HEK293 (cell line): ENCODE measurements around the gene AIRE.

ENCODE experiments used
- CTCF ChIA-PET: fragments of 350-600 bp; formaldehyde crosslinking; extraction: SDS; loops from one replicate; lab custom pipeline; 2021; ENCODE audit warnings: antibody characterized with exemption; lab: Yijun Ruan, JAX
- POLR2A ChIA-PET: fragments of 300-600 bp; formaldehyde crosslinking; extraction: SDS; loops from one replicate; lab custom pipeline; 2020; ENCODE audit warnings: antibody characterized with exemption, inconsistent platforms; lab: Yijun Ruan, JAX
- H3K27ac ChIP-seq: fragments of 200-500 bp; sonication (Bioruptor generic); 2 replicates; pipeline ENCODE4 v1.5.1; 2014; ENCODE audit warnings: low read depth, low read length, control low read depth, inconsistent platforms; ENCODE audit errors: extremely low read depth
- H3K36me3 ChIP-seq, 2 experiments: fragments of 200-500 bp in 1 of 2; sonication (Bioruptor generic) in 1 of 2; 1 replicate in 1 of 2; 2 replicates in 1 of 2; pipeline ENCODE4 v1.5.1; 2014 to 2017; ENCODE audit warnings: inconsistent platforms in 2 of 2, low read length in 2 of 2; ENCODE audit not compliant: control insufficient read depth in 2 of 2, insufficient read depth in 1 of 2
- H3K4me1 ChIP-seq: fragments of 200-500 bp; sonication (Bioruptor generic); 2 replicates; pipeline ENCODE4 v1.5.1; 2014; ENCODE audit warnings: mild to moderate bottlenecking, low read length, inconsistent platforms; ENCODE audit not compliant: control insufficient read depth, insufficient read depth
- H3K4me3 ChIP-seq: 2 replicates; pipeline ENCODE4 v1.5.1; 2011; ENCODE audit warnings: low read depth, mild to moderate bottlenecking, control low read depth, low read length, moderate library complexity
- H3K9me3 ChIP-seq: fragments of 200-500 bp; sonication (Bioruptor generic); 2 replicates; pipeline ENCODE4 v1.5.1; 2014; ENCODE audit warnings: low read depth, low read length, inconsistent platforms; ENCODE audit not compliant: control insufficient read depth, insufficient read depth
- CTCF ChIP-seq: fragments of 450-650 bp; formaldehyde crosslinking; IDR thresholded peaks from 2 replicates; pipeline ENCODE4 v1.5.1; 2016; ENCODE audit warnings: missing biosample characterization, missing genetic modification characterization
- GLI4 ChIP-seq: fragments of 450-650 bp; formaldehyde crosslinking; IDR thresholded peaks from 2 replicates; pipeline ENCODE4 v1.5.1; 2016; ENCODE audit warnings: missing biosample characterization, missing genetic modification characterization
- HIC1 ChIP-seq: fragments of 450-650 bp; formaldehyde crosslinking; IDR thresholded peaks from 2 replicates; pipeline ENCODE4 v1.5.1; 2016; ENCODE audit warnings: missing biosample characterization, missing genetic modification characterization
- KLF1 ChIP-seq: fragments of 450-650 bp; formaldehyde crosslinking; IDR thresholded peaks from 2 replicates; pipeline ENCODE4 v1.5.1; 2016; ENCODE audit warnings: missing biosample characterization, missing genetic modification characterization
- ZBTB17 ChIP-seq: fragments of 450-650 bp; formaldehyde crosslinking; IDR thresholded peaks from 2 replicates; pipeline ENCODE4 v1.5.1; 2016; ENCODE audit warnings: missing biosample characterization, missing genetic modification characterization
- ZNF174 ChIP-seq: fragments of 450-650 bp; formaldehyde crosslinking; IDR thresholded peaks from 2 replicates; pipeline ENCODE4 v1.5.0; 2017; ENCODE audit warnings: missing biosample characterization, mild to moderate bottlenecking, missing genetic modification characterization
- ZNF26 ChIP-seq: fragments of 450-650 bp; formaldehyde crosslinking; IDR thresholded peaks from 2 replicates; pipeline ENCODE4 v1.5.1; 2016; ENCODE audit warnings: missing biosample characterization, missing genetic modification characterization
- ZNF274 ChIP-seq, 2 experiments: fragments of 200-500 bp in 1 of 2; fragments of 450-650 bp in 1 of 2; sonication (Bioruptor generic) in 1 of 2; formaldehyde crosslinking in 1 of 2; IDR thresholded peaks; 2 replicates each; pipeline versions ENCODE4 v1.5.1 to v1.6.1; 2014 to 2016; ENCODE audit warnings: borderline replicate concordance in 1 of 2, inconsistent platforms in 1 of 2, low read length in 1 of 2, missing biosample characterization in 1 of 2, missing genetic modification characterization in 1 of 2
- ZNF335 ChIP-seq: fragments of 450-650 bp; formaldehyde crosslinking; conservative IDR thresholded peaks from 2 replicates; pipeline ENCODE4 v1.5.1; 2016; ENCODE audit warnings: missing biosample characterization, missing genetic modification characterization
- ZNF660 ChIP-seq: fragments of 450-650 bp; IDR thresholded peaks from 2 replicates; pipeline ENCODE4 v1.5.1; 2018; ENCODE audit warnings: missing biosample characterization, mild to moderate bottlenecking, missing genetic modification characterization
- ZNF776 ChIP-seq: fragments of 450-650 bp; formaldehyde crosslinking; IDR thresholded peaks from 2 replicates; pipeline ENCODE4 v1.5.0; 2017; ENCODE audit warnings: missing biosample characterization, missing genetic modification characterization, borderline replicate concordance
- ZSCAN23 ChIP-seq: fragments of 450-650 bp; formaldehyde crosslinking; IDR thresholded peaks from 2 replicates; pipeline ENCODE4 v1.5.1; 2016; ENCODE audit warnings: missing biosample characterization, missing genetic modification characterization
- TF ChIP-seq, protein P1 (sequence below): fragments of 450-650 bp; formaldehyde crosslinking; IDR thresholded peaks from 2 replicates; pipeline ENCODE4 v1.5.1; 2016; ENCODE audit warnings: missing biosample characterization, missing genetic modification characterization
- TF ChIP-seq, protein P2 (sequence below): fragments of 450-650 bp; formaldehyde crosslinking; IDR thresholded peaks from 2 replicates; pipeline ENCODE4 v1.5.1; 2016; ENCODE audit warnings: missing biosample characterization, missing genetic modification characterization

AIRE gene

GRCh38 chr21:44321846-44322450, 36.3 kb downstream of the AIRE start (continued):
- no peak for TF ChIP-seq ZNF26 (tag by site-specific recombination)

DNA sequence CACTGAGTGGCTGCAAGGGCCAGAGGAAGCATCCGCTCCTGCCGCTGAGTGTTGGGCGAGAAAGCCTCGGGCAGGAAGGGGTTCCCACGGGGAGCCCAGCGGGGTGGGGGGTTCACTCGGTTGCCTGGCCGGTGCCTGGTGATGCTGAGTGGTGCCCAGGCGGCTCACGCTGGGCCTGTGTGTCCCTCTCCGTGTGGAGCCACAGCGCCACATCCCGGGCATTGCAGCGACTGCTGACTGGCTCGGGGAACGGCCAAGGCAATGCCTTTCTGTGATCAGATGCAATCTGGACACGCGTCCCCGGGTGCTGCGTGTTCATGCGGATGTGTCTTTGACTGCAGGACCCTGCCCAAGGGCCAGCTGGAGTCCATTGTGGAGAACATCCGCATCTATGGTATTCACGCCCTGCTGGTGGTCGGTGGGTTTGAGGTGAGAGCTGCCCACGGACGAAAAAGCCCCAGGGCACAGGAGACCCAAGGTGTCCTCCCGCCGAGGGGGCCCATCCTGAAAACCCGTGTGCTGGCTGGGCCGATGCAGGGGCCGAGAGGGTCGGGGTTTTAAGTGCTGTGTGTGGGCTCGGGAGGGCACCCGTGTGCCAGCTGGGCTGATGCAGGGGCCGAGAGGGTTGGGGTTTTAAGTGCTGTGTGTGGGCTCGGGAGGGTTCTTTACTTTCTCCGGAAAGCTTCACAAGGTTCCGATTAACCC, 37.1 kb downstream of the AIRE start:
- H3K4me3 ChIP-seq, result no peak overlapping the region
- no peak for TF ChIP-seq ZNF174 (tag by site-specific recombination)
- TF ChIP-seq, protein P1, sequence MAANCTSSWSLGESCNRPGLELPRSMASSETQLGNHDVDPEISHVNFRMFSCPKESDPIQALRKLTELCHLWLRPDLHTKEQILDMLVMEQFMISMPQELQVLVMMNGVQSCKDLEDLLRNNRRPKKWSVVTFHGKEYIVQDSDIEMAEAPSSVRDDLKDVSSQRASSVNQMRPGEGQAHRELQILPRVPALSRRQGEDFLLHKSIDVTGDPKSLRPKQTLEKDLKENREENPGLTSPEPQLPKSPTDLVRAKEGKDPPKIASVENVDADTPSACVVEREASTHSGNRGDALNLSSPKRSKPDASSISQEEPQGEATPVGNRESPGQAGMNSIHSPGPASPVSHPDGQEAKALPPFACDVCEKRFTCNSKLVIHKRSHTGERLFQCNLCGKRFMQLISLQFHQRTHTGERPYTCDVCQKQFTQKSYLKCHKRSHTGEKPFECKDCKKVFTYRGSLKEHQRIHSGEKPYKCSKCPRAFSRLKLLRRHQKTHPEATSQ (tag by site-specific recombination), result no peak
- H3K4me1 ChIP-seq, result no peaks in the 10 kb centered on the region
- H3K36me3 ChIP-seq, result peaks cover 0 to 92% of the 10 kb centered on the region in 2 experiments; a peak in 2 of 3 replicates
- CTCF ChIA-PET, result no interaction called here
- H3K27ac ChIP-seq, result no peak overlapping the region
- POLR2A ChIA-PET, result no interaction called here
- no peaks in the 10 kb centered on the region for H3K9me3 ChIP-seq

- ChIA-PET POLR2A (no interaction called here), CTCF (interaction anchor here (0.6 kb wide), 1 partner anchor 21 kb away, joined by 3 read pairs; no protein-coding TSS in a partner anchor)
- no peak overlapping the region for H3K27ac ChIP-seq
- no peaks in the 10 kb centered on the region for H3K4me1 ChIP-seq
- H3K36me3 ChIP-seq, result peaks cover 0 to 84% of the 10 kb centered on the region in 2 experiments; a peak in 2 of 3 replicates
- no peak overlapping the region for H3K4me3 ChIP-seq
- TF ChIP-seq ZNF335 (no peak), ZNF776 (no peak), ZBTB17 (tag by site-specific recombination) (no peak), ZSCAN23 (tag by site-specific recombination) (no peak), HIC1 (tag by site-specific recombination) (no peak), CTCF (no peak), GLI4 (tag by site-specific recombination) (no peak), ZNF274 (IDR thresholded peaks at IDR 0.05; ENCODE audit: low read length) (no peak), ZNF274 (tag by site-specific recombination; IDR thresholded peaks at IDR 0.05; ENCODE audit: borderline replicate concordance) (no peak), KLF1 (tag by site-specific recombination) (no peak), ZNF660 (tag by site-specific recombination) (no peak)
- TF ChIP-seq, protein P2, sequence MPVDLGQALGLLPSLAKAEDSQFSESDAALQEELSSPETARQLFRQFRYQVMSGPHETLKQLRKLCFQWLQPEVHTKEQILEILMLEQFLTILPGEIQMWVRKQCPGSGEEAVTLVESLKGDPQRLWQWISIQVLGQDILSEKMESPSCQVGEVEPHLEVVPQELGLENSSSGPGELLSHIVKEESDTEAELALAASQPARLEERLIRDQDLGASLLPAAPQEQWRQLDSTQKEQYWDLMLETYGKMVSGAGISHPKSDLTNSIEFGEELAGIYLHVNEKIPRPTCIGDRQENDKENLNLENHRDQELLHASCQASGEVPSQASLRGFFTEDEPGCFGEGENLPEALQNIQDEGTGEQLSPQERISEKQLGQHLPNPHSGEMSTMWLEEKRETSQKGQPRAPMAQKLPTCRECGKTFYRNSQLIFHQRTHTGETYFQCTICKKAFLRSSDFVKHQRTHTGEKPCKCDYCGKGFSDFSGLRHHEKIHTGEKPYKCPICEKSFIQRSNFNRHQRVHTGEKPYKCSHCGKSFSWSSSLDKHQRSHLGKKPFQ (tag by site-specific recombination), result no peak
- no peaks in the 10 kb centered on the region for H3K9me3 ChIP-seq
These were observed 37.9 kb downstream of the AIRE start for GRCh38 chr21:44323591-44323990.
